Fibroblast of villous mesenchyme (primary cell): Measurements from ENCODE around the gene KLHL6. TPM values are rescaled to one million over a fixed set of nuclear protein-coding genes. Genes with fewer than 3 reads are reported as not detected.

Experiments
- DNase-seq: peaks from one replicate; pipeline ENCODE4 v3.0.0-alpha.2; 2010; ENCODE audit warnings: low read depth
- H3K4me3 ChIP-seq: 2 replicates; pipeline ENCODE4 v1.5.1; 2011; ENCODE audit warnings: low read depth, mild to moderate bottlenecking, low read length
- CTCF ChIP-seq: IDR thresholded peaks from 2 replicates; pipeline ENCODE4 v1.5.1; 2012; ENCODE audit warnings: low read depth, mild to moderate bottlenecking, low read length; ENCODE audit not compliant: insufficient read depth
- total RNA-seq: library from RNA; depleted of rRNA; stranded (reverse); fragments of >200 nt; gene quantifications from 2 replicates; pipeline ENCODE4 v1.2.3, GENCODE V29; 2012

Gene KLHL6
- total RNA-seq, 1 donor: not detected

DNA sequence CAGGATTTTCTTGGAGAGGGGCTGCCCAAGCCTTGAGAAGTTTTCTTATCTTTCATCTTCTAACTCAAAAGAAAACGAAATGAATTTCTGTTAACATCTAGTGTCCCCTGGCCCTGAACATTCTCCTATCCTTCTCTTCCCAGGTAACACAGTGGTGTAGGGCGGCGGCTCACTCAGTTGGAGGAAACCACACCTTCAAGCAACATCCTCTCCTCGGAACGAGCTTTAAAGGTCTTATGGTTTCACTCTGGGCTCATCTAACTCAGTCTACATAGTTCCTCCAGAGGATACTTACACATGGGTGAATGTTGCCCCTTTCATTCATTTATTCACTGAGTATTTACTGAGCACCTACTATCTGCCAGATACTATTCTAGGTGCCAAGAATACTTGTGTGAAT lies 31.0 kb upstream of the KLHL6 start:
- no peak for DNase-seq
- no peak overlapping the region for H3K4me3 ChIP-seq
- no peak for TF ChIP-seq CTCF

DNA sequence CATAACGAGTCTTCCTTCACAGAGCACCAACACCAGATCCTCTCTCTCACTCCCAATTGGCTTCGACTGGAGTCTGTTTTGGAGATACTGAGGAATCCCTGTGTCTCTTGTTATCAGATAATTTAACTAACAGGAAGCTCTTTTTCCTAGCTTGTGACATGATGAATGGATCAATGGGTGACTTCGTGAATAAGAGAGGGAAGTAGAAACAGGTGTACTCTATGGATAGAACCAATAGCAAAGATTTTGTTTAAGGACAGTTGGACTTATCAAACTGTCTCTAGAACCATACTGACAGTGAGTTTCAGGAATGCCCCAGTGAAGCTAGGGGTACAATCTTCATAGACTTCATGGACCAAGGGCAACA lies 29.4 kb upstream of the KLHL6 start:
- DNase-seq: no peak
- H3K4me3 ChIP-seq: no peak overlapping the region
- no peak for TF ChIP-seq CTCF

GRCh38 chr3:183584246-183584913 lies 28.9 kb upstream of the KLHL6 start:
- no peak for TF ChIP-seq CTCF
- H3K4me3 ChIP-seq: no peak overlapping the region
- DNase-seq: peak; percentile 48

DNA sequence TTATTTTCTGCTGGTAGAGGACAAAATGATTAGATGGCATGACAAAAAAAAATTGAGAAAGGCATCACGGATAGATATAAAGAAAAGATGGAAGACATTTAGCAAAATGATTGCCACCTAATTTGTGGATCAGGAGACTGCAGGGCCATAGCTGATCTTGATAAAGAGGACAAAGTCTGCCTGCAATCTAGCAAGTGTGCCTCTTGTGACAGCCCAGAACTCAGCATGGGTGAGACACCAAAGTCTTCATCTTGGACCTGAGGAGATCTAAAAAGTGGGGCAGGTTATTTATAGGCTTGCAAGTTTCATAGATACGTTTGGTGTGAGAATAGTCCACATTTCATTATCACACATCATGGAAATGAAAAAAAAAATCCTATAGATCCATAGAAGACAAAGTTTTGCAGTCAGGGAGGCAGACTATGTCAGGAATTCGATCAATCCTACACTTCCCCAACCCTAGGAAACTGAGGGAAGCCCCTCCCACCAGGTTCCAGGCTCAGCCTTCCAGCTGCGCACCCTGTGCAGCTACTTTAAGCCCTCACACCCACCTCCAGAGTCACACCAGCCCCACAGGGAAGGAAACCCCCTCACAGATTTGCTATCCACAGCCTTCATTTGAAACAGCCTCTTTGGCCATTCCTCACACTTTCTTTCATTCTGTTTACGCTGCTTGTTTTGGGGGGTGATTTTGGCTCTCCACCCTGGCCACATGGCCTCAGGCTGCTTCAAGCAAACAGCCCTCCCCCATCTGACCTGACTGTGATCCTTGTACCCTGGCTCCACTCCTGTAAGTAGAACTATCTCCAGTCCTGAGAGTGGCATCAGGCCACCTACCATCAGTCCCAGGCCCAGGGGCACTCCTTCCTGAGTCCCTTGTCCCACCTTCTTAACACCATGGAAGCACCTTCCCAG lies 28.1 kb upstream of the KLHL6 start:
- no peak overlapping the region for H3K4me3 ChIP-seq
- TF ChIP-seq CTCF: no peak
- no peak for DNase-seq

DNA sequence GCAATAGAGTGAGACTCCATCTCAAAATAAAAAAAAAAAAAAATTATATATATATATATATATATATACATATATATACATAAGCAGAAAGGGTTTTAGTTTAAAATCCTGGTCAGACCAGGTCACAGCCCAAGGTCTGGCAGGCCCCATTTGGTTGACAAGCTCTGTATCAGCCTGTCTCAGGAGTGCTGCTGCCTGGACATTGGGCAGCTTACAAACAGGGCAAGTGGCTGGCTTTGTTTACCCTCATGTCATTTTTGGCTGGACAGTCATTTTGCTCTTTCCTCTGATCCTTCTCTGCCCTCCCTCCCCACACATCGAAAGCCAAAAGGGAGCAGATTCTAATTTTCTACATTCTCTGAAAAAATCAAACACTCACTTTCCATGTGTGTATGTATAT lies 26.7 kb upstream of the KLHL6 start:
- H3K4me3 ChIP-seq: no peak overlapping the region
- no peak for DNase-seq
- TF ChIP-seq CTCF: no peak

GRCh38 chr3:183581496-183582155 lies 26.1 kb upstream of the KLHL6 start:
- DNase-seq: no peak
- TF ChIP-seq CTCF: no peak
- no peak overlapping the region for H3K4me3 ChIP-seq
